WTC11 (cell line): ENCODE results near the gene PROSER2. TPM values are rescaled to one million over a fixed set of nuclear protein-coding genes. Genes with fewer than 3 reads are reported as not detected.

Experiments
- ATAC-seq: fragments of 200-7000 bp; cut with Tn5 transposase; 2 replicates; pipeline ENCODE4 v1.10.0; 2021; ENCODE audit warnings: mild to moderate bottlenecking, moderate library complexity
- CTCF ChIA-PET: fragments of 300-600 bp; sonication (Branson Sonifier 250); formaldehyde crosslinking; loops from one replicate; lab custom pipeline; 2021; ENCODE audit warnings: antibody characterized with exemption; lab: Charles Lee
- POLR2A ChIA-PET: fragments of 350-600 bp; sonication (Branson Sonifier 250); formaldehyde crosslinking; loops from one replicate; lab custom pipeline; 2021; ENCODE audit warnings: antibody characterized with exemption; lab: Charles Lee
- DNase-seq: peaks from one replicate; pipeline ENCODE4 v3.0.0; 2021; ENCODE audit warnings: low spot score
- H3K27ac Mint-ChIP-seq: 2 replicates; pipeline ENCODE4 v1.8.0; 2021; ENCODE audit warnings: mixed read lengths
- H3K27me3 Mint-ChIP-seq: 2 replicates; pipeline ENCODE4 v1.8.0; 2021; ENCODE audit warnings: low read depth, mild to moderate bottlenecking, moderate library complexity, mixed read lengths
- H3K36me3 Mint-ChIP-seq: 2 replicates; pipeline ENCODE4 v1.8.0; 2021; ENCODE audit warnings: mixed read lengths
- H3K4me1 Mint-ChIP-seq: 2 replicates; pipeline ENCODE4 v1.8.0; 2022; ENCODE audit warnings: mixed read lengths
- H3K4me3 Mint-ChIP-seq: 2 replicates; pipeline ENCODE4 v1.8.0; 2021; ENCODE audit warnings: mild to moderate bottlenecking, moderate library complexity, mixed read lengths
- H3K9me3 Mint-ChIP-seq: 2 replicates; pipeline ENCODE4 v1.8.0; 2021; ENCODE audit warnings: mixed read lengths
- ELF4 ChIP-seq: sonication (generic); formaldehyde crosslinking; IDR thresholded peaks from 2 replicates; pipeline ENCODE4 v1.8.1; 2022; ENCODE audit warnings: low read depth, mild to moderate bottlenecking, moderate library complexity, missing genetic modification reagents
- FOXJ3 ChIP-seq: sonication (generic); formaldehyde crosslinking; IDR thresholded peaks from 2 replicates; pipeline ENCODE4 v1.9.0; 2021; ENCODE audit warnings: missing genetic modification reagents, mild to moderate bottlenecking, borderline replicate concordance
- NFATC4 ChIP-seq: fragments of 250-450 bp; sonication (Bioruptor Pico); IDR thresholded peaks from 2 replicates; pipeline ENCODE4 v1.9.0; 2021; ENCODE audit warnings: mild to moderate bottlenecking
- NR1H2 ChIP-seq: sonication (generic); formaldehyde crosslinking; IDR thresholded peaks from 2 replicates; pipeline ENCODE4 v1.9.0; 2021; ENCODE audit warnings: mild to moderate bottlenecking, moderate library complexity, missing genetic modification reagents
- NR2C2 ChIP-seq: sonication (generic); formaldehyde crosslinking; IDR thresholded peaks from 2 replicates; pipeline ENCODE4 v1.8.0; 2022; ENCODE audit warnings: mild to moderate bottlenecking, missing genetic modification reagents
- SMAD3 ChIP-seq: sonication (generic); formaldehyde crosslinking; IDR thresholded peaks from 2 replicates; pipeline ENCODE4 v1.8.0; 2022; ENCODE audit warnings: missing genetic modification reagents, mild to moderate bottlenecking, borderline replicate concordance
- SMAD4 ChIP-seq: sonication (generic); formaldehyde crosslinking; IDR thresholded peaks from 2 replicates; pipeline ENCODE4 v1.8.0; 2022; ENCODE audit warnings: mild to moderate bottlenecking, missing genetic modification reagents
- SOX15 ChIP-seq: fragments of 250-450 bp; sonication (Bioruptor Pico); IDR thresholded peaks from 2 replicates; pipeline ENCODE4 v1.9.0; 2021; ENCODE audit warnings: mild to moderate bottlenecking
- SP1 ChIP-seq: sonication (generic); formaldehyde crosslinking; conservative IDR thresholded peaks from 2 replicates; pipeline ENCODE4 v1.8.1; 2022; ENCODE audit warnings: missing genetic modification reagents
- TEAD1 ChIP-seq: sonication (generic); formaldehyde crosslinking; IDR thresholded peaks from 2 replicates; pipeline ENCODE4 v1.8.0; 2022; ENCODE audit warnings: mild to moderate bottlenecking, missing genetic modification reagents
- ZBTB21 ChIP-seq: sonication (generic); formaldehyde crosslinking; IDR thresholded peaks from 2 replicates; pipeline ENCODE4 v1.8.1; 2023; ENCODE audit warnings: mild to moderate bottlenecking, missing genetic modification reagents, borderline replicate concordance
- ZNF396 ChIP-seq: fragments of 250-450 bp; sonication (Bioruptor Pico); IDR thresholded peaks from 2 replicates; pipeline ENCODE4 v1.8.0; 2021; ENCODE audit warnings: mild to moderate bottlenecking, moderate library complexity, borderline replicate concordance
- total RNA-seq: library from RNA; stranded (reverse); gene quantifications from 3 replicates; pipeline ENCODE4 v1.2.3, GENCODE V29; 2021
- TF ChIP-seq, protein P1 (sequence below): sonication (generic); formaldehyde crosslinking; IDR thresholded peaks from 2 replicates; pipeline ENCODE4 v1.8.1; 2023; ENCODE audit warnings: mild to moderate bottlenecking, missing genetic modification reagents
- TF ChIP-seq, protein P2 (sequence below): sonication (generic); formaldehyde crosslinking; IDR thresholded peaks from 2 replicates; pipeline ENCODE4 v1.8.1; 2023; ENCODE audit warnings: mild to moderate bottlenecking, missing genetic modification reagents
- TF ChIP-seq, protein P3 (sequence below): sonication (generic); formaldehyde crosslinking; IDR thresholded peaks from 2 replicates; pipeline ENCODE4 v1.8.1; 2022; ENCODE audit warnings: low read depth, mild to moderate bottlenecking, moderate library complexity, missing genetic modification reagents, borderline replicate concordance
- TF ChIP-seq, protein P4 (sequence below): fragments of 250-450 bp; sonication (Bioruptor Pico); IDR thresholded peaks from 2 replicates; pipeline ENCODE4 v1.9.0; 2021; ENCODE audit warnings: mild to moderate bottlenecking
- TF ChIP-seq, protein P5 (sequence below): sonication (generic); formaldehyde crosslinking; IDR thresholded peaks from 2 replicates; pipeline ENCODE4 v1.8.0; 2023; ENCODE audit warnings: missing genetic modification reagents, mild to moderate bottlenecking, borderline replicate concordance
- TF ChIP-seq, protein P6 (sequence below): sonication (generic); formaldehyde crosslinking; IDR thresholded peaks from 2 replicates; pipeline ENCODE4 v1.8.0; 2022; ENCODE audit warnings: mild to moderate bottlenecking, missing genetic modification reagents

Gene PROSER2
- total RNA-seq, 1 experiment from 2014 or later = 8.5 TPM

DNA sequence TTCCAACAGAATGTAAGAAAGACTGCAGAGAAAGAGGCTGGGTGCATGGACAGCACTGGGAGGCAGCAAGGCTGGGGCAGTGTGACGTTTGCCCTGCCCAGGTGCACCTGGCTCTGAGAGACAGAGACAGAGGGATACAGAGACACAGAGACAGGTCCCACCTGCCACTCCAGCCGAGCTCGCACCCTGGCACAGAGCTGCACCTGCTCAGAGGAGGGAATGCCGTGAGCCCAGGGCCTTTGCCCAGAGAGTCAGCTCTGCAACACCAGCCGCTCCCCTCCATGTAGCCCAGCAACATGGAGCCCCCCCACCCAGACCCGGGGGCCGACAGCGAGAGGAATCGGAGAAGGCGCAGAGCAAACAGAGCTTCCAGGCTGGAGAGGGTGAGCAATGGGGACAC is 35.3 kb upstream of the PROSER2 start:
- ATAC-seq = no peak
- TF ChIP-seq, protein P1, sequence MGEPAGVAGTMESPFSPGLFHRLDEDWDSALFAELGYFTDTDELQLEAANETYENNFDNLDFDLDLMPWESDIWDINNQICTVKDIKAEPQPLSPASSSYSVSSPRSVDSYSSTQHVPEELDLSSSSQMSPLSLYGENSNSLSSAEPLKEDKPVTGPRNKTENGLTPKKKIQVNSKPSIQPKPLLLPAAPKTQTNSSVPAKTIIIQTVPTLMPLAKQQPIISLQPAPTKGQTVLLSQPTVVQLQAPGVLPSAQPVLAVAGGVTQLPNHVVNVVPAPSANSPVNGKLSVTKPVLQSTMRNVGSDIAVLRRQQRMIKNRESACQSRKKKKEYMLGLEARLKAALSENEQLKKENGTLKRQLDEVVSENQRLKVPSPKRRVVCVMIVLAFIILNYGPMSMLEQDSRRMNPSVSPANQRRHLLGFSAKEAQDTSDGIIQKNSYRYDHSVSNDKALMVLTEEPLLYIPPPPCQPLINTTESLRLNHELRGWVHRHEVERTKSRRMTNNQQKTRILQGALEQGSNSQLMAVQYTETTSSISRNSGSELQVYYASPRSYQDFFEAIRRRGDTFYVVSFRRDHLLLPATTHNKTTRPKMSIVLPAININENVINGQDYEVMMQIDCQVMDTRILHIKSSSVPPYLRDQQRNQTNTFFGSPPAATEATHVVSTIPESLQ (CRISPR knock-in tag) = no peak
- TF ChIP-seq NFATC4 (CRISPR knock-in tag) (no peak), ZNF396 (CRISPR knock-in tag) (no peak), SP1 (CRISPR knock-in tag) (no peak), SMAD4 (CRISPR knock-in tag) (no peak), SMAD3 (CRISPR knock-in tag) (no peak), FOXJ3 (no peak), NR1H2 (CRISPR knock-in tag) (no peak), SOX15 (CRISPR knock-in tag) (no peak), ZBTB21 (CRISPR knock-in tag) (no peak), TEAD1 (CRISPR knock-in tag) (no peak), ELF4 (no peak), NR2C2 (CRISPR knock-in tag) (no peak)
- TF ChIP-seq, protein P2, sequence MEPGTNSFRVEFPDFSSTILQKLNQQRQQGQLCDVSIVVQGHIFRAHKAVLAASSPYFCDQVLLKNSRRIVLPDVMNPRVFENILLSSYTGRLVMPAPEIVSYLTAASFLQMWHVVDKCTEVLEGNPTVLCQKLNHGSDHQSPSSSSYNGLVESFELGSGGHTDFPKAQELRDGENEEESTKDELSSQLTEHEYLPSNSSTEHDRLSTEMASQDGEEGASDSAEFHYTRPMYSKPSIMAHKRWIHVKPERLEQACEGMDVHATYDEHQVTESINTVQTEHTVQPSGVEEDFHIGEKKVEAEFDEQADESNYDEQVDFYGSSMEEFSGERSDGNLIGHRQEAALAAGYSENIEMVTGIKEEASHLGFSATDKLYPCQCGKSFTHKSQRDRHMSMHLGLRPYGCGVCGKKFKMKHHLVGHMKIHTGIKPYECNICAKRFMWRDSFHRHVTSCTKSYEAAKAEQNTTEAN (CRISPR knock-in tag) = no peak
- TF ChIP-seq, protein P3, sequence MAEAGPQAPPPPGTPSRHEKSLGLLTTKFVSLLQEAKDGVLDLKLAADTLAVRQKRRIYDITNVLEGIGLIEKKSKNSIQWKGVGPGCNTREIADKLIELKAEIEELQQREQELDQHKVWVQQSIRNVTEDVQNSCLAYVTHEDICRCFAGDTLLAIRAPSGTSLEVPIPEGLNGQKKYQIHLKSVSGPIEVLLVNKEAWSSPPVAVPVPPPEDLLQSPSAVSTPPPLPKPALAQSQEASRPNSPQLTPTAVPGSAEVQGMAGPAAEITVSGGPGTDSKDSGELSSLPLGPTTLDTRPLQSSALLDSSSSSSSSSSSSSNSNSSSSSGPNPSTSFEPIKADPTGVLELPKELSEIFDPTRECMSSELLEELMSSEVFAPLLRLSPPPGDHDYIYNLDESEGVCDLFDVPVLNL (CRISPR knock-in tag) = no peak
- TF ChIP-seq, protein P4, sequence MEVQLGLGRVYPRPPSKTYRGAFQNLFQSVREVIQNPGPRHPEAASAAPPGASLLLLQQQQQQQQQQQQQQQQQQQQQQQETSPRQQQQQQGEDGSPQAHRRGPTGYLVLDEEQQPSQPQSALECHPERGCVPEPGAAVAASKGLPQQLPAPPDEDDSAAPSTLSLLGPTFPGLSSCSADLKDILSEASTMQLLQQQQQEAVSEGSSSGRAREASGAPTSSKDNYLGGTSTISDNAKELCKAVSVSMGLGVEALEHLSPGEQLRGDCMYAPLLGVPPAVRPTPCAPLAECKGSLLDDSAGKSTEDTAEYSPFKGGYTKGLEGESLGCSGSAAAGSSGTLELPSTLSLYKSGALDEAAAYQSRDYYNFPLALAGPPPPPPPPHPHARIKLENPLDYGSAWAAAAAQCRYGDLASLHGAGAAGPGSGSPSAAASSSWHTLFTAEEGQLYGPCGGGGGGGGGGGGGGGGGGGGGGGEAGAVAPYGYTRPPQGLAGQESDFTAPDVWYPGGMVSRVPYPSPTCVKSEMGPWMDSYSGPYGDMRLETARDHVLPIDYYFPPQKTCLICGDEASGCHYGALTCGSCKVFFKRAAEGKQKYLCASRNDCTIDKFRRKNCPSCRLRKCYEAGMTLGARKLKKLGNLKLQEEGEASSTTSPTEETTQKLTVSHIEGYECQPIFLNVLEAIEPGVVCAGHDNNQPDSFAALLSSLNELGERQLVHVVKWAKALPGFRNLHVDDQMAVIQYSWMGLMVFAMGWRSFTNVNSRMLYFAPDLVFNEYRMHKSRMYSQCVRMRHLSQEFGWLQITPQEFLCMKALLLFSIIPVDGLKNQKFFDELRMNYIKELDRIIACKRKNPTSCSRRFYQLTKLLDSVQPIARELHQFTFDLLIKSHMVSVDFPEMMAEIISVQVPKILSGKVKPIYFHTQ = no peak
- TF ChIP-seq, protein P5, sequence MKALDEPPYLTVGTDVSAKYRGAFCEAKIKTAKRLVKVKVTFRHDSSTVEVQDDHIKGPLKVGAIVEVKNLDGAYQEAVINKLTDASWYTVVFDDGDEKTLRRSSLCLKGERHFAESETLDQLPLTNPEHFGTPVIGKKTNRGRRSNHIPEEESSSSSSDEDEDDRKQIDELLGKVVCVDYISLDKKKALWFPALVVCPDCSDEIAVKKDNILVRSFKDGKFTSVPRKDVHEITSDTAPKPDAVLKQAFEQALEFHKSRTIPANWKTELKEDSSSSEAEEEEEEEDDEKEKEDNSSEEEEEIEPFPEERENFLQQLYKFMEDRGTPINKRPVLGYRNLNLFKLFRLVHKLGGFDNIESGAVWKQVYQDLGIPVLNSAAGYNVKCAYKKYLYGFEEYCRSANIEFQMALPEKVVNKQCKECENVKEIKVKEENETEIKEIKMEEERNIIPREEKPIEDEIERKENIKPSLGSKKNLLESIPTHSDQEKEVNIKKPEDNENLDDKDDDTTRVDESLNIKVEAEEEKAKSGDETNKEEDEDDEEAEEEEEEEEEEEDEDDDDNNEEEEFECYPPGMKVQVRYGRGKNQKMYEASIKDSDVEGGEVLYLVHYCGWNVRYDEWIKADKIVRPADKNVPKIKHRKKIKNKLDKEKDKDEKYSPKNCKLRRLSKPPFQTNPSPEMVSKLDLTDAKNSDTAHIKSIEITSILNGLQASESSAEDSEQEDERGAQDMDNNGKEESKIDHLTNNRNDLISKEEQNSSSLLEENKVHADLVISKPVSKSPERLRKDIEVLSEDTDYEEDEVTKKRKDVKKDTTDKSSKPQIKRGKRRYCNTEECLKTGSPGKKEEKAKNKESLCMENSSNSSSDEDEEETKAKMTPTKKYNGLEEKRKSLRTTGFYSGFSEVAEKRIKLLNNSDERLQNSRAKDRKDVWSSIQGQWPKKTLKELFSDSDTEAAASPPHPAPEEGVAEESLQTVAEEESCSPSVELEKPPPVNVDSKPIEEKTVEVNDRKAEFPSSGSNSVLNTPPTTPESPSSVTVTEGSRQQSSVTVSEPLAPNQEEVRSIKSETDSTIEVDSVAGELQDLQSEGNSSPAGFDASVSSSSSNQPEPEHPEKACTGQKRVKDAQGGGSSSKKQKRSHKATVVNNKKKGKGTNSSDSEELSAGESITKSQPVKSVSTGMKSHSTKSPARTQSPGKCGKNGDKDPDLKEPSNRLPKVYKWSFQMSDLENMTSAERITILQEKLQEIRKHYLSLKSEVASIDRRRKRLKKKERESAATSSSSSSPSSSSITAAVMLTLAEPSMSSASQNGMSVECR (CRISPR knock-in tag) = no peak
- TF ChIP-seq, protein P6, sequence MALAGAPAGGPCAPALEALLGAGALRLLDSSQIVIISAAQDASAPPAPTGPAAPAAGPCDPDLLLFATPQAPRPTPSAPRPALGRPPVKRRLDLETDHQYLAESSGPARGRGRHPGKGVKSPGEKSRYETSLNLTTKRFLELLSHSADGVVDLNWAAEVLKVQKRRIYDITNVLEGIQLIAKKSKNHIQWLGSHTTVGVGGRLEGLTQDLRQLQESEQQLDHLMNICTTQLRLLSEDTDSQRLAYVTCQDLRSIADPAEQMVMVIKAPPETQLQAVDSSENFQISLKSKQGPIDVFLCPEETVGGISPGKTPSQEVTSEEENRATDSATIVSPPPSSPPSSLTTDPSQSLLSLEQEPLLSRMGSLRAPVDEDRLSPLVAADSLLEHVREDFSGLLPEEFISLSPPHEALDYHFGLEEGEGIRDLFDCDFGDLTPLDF (CRISPR knock-in tag) = no peak
- TF ChIP-seq, all 79 proteins: peak for 0
- ChIA-PET POLR2A (no interaction called here), CTCF (no interaction called here)
- Mint-ChIP-seq H3K36me3 (no peaks in the 10 kb centered on the region), H3K27me3 (no peaks in the 10 kb centered on the region), H3K9me3 (no peaks in the 10 kb centered on the region), H3K27ac (no peak overlapping the region), H3K4me3 (no peak overlapping the region), H3K4me1 (peaks cover 8% of the 10 kb centered on the region)
- DNase-seq = no peak
